Neural cell (in vitro differentiated cells): ENCODE measurements around the gene MYLK. TPM values are rescaled to one million over a fixed set of nuclear protein-coding genes. Genes with fewer than 3 reads are reported as not detected.

ENCODE experiments used
- H2AFZ ChIP-seq: fragments of 200-600, 300-800 bp; sonication (generic), shearing (Covaris generic); 2 replicates; pipeline ENCODE4 v1.6.0; 2014; ENCODE audit warnings: low read depth, mild to moderate bottlenecking, antibody characterized with exemption, low read length, moderate library complexity
- H3F3A ChIP-seq: fragments of 200-600 bp; shearing (Covaris generic); 2 replicates; pipeline ENCODE4 v1.6.1; 2016; ENCODE audit warnings: mild to moderate bottlenecking, moderate library complexity, mixed read lengths, antibody characterized with exemption, low read length; ENCODE audit not compliant: insufficient read depth, poor library complexity, severe bottlenecking
- H3K27ac ChIP-seq: fragments of 200-600, 300-800 bp; sonication (generic), shearing (Covaris generic); 2 replicates; pipeline ENCODE4 v1.5.1; 2014; ENCODE audit warnings: mild to moderate bottlenecking, low read length, moderate library complexity
- H3K27me3 ChIP-seq: fragments of 300-800, 200-600 bp; sonication (generic), shearing (Covaris generic); 2 replicates; pipeline ENCODE4 v1.6.0; 2014; ENCODE audit warnings: mild to moderate bottlenecking, low read depth, low read length, moderate library complexity; ENCODE audit not compliant: insufficient read depth
- H3K36me3 ChIP-seq: fragments of 300-800, 200-600 bp; sonication (generic), shearing (Covaris generic); 2 replicates; pipeline ENCODE4 v1.5.1; 2014; ENCODE audit warnings: mild to moderate bottlenecking, antibody characterized with exemption, low read length, moderate library complexity; ENCODE audit not compliant: insufficient read depth
- H3K4me2 ChIP-seq: fragments of 300-800, 200-600 bp; sonication (generic), shearing (Covaris generic); 2 replicates; pipeline ENCODE4 v1.6.0; 2014; ENCODE audit warnings: mild to moderate bottlenecking, low read length
- H3K4me3 ChIP-seq: fragments of 300-800, 200-600 bp; sonication (generic), shearing (Covaris generic); 2 replicates; pipeline ENCODE4 v1.5.1; 2014; ENCODE audit warnings: mild to moderate bottlenecking, low read length, moderate library complexity
- H3K79me2 ChIP-seq: fragments of 200-600 bp; shearing (Covaris generic); replicated peaks from 2 replicates; pipeline ENCODE4 v1.6.0; 2014; ENCODE audit warnings: mild to moderate bottlenecking, low read length, moderate library complexity; ENCODE audit not compliant: insufficient read depth
- H3K9ac ChIP-seq: fragments of 300-800, 200-600 bp; sonication (generic), shearing (Covaris generic); 2 replicates; pipeline ENCODE4 v1.6.1; 2016; ENCODE audit warnings: mild to moderate bottlenecking, low read length, mixed read lengths
- H3K9me2 ChIP-seq: fragments of 200-600 bp; shearing (Covaris generic); 2 replicates; pipeline ENCODE4 v1.6.1; 2016; ENCODE audit warnings: mild to moderate bottlenecking, low read length, mixed read lengths; ENCODE audit not compliant: insufficient read depth
- H3K9me3 ChIP-seq: fragments of 200-600, 300-800 bp; sonication (generic), shearing (Covaris generic); 2 replicates; pipeline ENCODE4 v1.6.1; 2016; ENCODE audit warnings: mild to moderate bottlenecking, mixed run types, low read length, moderate library complexity, mixed read lengths
- H4K20me1 ChIP-seq: fragments of 200-600 bp; shearing (Covaris generic); 2 replicates; pipeline ENCODE4 v1.6.1; 2016; ENCODE audit warnings: mild to moderate bottlenecking, mixed run types; ENCODE audit not compliant: insufficient read depth
- EP300 ChIP-seq: fragments of 450-650 bp; conservative IDR thresholded peaks from 2 replicates; pipeline ENCODE4 v1.6.1; 2014; ENCODE audit warnings: antibody characterized with exemption, mild to moderate bottlenecking, moderate library complexity; ENCODE audit not compliant: poor library complexity, severe bottlenecking
- EZH2 ChIP-seq: fragments of 200-600, 300-800 bp; shearing (Covaris generic), sonication (generic); IDR thresholded peaks from 2 replicates; pipeline ENCODE4 v1.6.1; 2014; ENCODE audit warnings: antibody characterized with exemption, low read length, borderline replicate concordance, mild to moderate bottlenecking; ENCODE audit not compliant: insufficient read depth, poor library complexity, severe bottlenecking
- MXI1 ChIP-seq: fragments of 450-650 bp; conservative IDR thresholded peaks from 2 replicates; pipeline ENCODE4 v1.6.1; 2014; ENCODE audit warnings: antibody characterized with exemption, mild to moderate bottlenecking; ENCODE audit not compliant: poor library complexity, severe bottlenecking
- POLR2AphosphoS5 ChIP-seq: IDR thresholded peaks from 2 replicates; pipeline ENCODE4 v1.6.1; 2012
- RAD21 ChIP-seq: fragments of 450-650 bp; conservative IDR thresholded peaks from 2 replicates; pipeline ENCODE4 v1.6.1; 2014; ENCODE audit warnings: antibody characterized with exemption, mild to moderate bottlenecking, moderate library complexity
- SMC3 ChIP-seq: fragments of 450-650 bp; conservative IDR thresholded peaks from 2 replicates; pipeline ENCODE4 v1.6.1; 2014; ENCODE audit warnings: antibody characterized with exemption, mild to moderate bottlenecking, moderate library complexity; ENCODE audit not compliant: poor library complexity
- TAF1 ChIP-seq: IDR thresholded peaks from 2 replicates; pipeline ENCODE4 v1.6.1; 2012; ENCODE audit warnings: low read depth
- polyA plus RNA-seq: library from polyadenylated mRNA; depleted of rRNA; stranded (reverse); fragments of >200 nt; gene quantifications from 2 replicates; pipeline ENCODE4 v1.2.3, GENCODE V29; 2014
- TF ChIP-seq, protein P1 (sequence below): fragments of 450-650 bp; IDR thresholded peaks from 2 replicates; pipeline ENCODE4 v1.5.1; 2014; ENCODE audit warnings: antibody characterized with exemption, mild to moderate bottlenecking, moderate library complexity; ENCODE audit not compliant: poor library complexity, severe bottlenecking
- TF ChIP-seq, protein P2 (sequence below): IDR thresholded peaks from 2 replicates; pipeline ENCODE4 v1.6.1; 2012; ENCODE audit warnings: borderline replicate concordance

Gene MYLK
- polyA plus RNA-seq, 1 donor from 2014 or later = 0.43 TPM

DNA sequence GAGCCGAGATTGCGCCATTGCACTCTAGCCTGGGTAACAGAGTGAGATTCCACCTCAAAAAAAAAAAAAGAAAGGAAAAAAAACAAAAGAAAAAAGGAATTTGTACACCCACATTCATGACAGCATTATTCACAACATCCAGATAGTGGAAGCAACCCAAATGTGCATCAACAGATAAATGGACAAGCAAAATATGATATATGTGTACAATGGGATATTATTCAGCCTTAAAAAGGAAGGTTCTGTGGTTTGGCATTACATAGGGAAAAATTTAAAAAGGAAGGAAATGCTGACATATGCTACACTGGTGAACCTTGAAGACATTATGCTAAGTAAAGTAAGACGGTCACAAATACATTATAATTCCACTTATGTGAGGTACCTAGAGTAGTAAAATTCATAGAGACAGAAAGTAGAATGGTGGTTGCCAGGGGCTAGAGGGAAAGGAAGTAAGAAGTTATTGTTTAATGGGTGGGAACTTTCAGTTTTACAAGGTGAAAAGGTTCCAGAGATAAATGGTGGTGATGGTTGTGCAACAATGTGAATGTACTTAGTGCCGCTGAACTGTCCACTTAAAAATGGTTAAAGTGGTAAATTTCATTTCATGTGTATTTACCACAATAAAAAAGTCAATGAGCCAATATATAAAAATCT, 118.5 kb downstream of the MYLK start:
- Histone ChIP-seq H3K4me3 (no peak overlapping the region), H2AFZ (no peak overlapping the region), H4K20me1 (no peaks in the 10 kb centered on the region), H3K9me2 (no peaks in the 10 kb centered on the region), H3K27ac (no peak overlapping the region), H3K9me3 (no peaks in the 10 kb centered on the region), H3K27me3 (no peaks in the 10 kb centered on the region), H3F3A (no peaks in the 10 kb centered on the region), H3K36me3 (no peaks in the 10 kb centered on the region), H3K79me2 (no peaks in the 10 kb centered on the region), H3K9ac (no peak overlapping the region), H3K4me2 (no peak overlapping the region)
- TF ChIP-seq POLR2AphosphoS5 (no peak), SMC3 (no peak), MXI1 (no peak), EP300 (no peak), TAF1 (no peak), RAD21 (no peak), EZH2 (no peak)
- TF ChIP-seq, protein P1, sequence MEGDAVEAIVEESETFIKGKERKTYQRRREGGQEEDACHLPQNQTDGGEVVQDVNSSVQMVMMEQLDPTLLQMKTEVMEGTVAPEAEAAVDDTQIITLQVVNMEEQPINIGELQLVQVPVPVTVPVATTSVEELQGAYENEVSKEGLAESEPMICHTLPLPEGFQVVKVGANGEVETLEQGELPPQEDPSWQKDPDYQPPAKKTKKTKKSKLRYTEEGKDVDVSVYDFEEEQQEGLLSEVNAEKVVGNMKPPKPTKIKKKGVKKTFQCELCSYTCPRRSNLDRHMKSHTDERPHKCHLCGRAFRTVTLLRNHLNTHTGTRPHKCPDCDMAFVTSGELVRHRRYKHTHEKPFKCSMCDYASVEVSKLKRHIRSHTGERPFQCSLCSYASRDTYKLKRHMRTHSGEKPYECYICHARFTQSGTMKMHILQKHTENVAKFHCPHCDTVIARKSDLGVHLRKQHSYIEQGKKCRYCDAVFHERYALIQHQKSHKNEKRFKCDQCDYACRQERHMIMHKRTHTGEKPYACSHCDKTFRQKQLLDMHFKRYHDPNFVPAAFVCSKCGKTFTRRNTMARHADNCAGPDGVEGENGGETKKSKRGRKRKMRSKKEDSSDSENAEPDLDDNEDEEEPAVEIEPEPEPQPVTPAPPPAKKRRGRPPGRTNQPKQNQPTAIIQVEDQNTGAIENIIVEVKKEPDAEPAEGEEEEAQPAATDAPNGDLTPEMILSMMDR = no peak
- TF ChIP-seq, protein P2, sequence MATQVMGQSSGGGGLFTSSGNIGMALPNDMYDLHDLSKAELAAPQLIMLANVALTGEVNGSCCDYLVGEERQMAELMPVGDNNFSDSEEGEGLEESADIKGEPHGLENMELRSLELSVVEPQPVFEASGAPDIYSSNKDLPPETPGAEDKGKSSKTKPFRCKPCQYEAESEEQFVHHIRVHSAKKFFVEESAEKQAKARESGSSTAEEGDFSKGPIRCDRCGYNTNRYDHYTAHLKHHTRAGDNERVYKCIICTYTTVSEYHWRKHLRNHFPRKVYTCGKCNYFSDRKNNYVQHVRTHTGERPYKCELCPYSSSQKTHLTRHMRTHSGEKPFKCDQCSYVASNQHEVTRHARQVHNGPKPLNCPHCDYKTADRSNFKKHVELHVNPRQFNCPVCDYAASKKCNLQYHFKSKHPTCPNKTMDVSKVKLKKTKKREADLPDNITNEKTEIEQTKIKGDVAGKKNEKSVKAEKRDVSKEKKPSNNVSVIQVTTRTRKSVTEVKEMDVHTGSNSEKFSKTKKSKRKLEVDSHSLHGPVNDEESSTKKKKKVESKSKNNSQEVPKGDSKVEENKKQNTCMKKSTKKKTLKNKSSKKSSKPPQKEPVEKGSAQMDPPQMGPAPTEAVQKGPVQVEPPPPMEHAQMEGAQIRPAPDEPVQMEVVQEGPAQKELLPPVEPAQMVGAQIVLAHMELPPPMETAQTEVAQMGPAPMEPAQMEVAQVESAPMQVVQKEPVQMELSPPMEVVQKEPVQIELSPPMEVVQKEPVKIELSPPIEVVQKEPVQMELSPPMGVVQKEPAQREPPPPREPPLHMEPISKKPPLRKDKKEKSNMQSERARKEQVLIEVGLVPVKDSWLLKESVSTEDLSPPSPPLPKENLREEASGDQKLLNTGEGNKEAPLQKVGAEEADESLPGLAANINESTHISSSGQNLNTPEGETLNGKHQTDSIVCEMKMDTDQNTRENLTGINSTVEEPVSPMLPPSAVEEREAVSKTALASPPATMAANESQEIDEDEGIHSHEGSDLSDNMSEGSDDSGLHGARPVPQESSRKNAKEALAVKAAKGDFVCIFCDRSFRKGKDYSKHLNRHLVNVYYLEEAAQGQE = no peak

DNA sequence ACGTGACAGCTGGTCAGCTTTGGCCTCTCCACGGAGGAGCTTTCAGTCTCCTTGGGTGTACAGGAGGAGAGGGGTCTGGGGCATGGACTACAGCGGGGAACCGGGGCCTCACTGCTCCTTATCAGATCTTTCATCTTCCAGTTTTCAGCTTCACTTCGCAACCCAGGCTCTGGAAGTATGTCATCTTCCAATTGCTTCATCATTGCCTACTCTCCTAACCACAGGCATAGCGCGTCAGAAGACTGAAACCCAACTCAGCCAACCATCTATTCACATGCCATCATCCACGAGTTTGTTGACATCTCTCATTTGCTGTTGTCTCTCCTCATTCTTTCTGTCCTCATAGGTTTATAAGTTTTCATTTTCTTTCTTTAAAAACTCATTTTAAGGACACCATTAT, 119.5 kb downstream of the MYLK start:
- Histone ChIP-seq H3K9ac (no peak overlapping the region), H3K9me2 (no peaks in the 10 kb centered on the region), H3K4me3 (no peak overlapping the region), H2AFZ (no peak overlapping the region), H3K9me3 (no peaks in the 10 kb centered on the region), H3K27me3 (no peaks in the 10 kb centered on the region), H3K79me2 (no peaks in the 10 kb centered on the region), H3K4me2 (no peak overlapping the region), H3F3A (no peaks in the 10 kb centered on the region), H4K20me1 (no peaks in the 10 kb centered on the region), H3K27ac (no peak overlapping the region), H3K36me3 (no peaks in the 10 kb centered on the region)
- TF ChIP-seq SMC3 (no peak), RAD21 (no peak), MXI1 (no peak), EP300 (no peak), TAF1 (no peak), EZH2 (no peak), POLR2AphosphoS5 (no peak)
- TF ChIP-seq, protein P2 = no peak
- TF ChIP-seq, protein P1 = no peak
